Activated naive CD4-positive, alpha-beta T cell treated with anti-CD3 and anti-CD28 coated beads, Interleukin-2, amount 50 U/mL, for 16 hours (primary cell): ENCODE data around the gene KIFAP3.

Source experiments
- DNase-seq: peaks from one replicate; pipeline ENCODE4 v3.0.0-alpha.2; 2020

Gene KIFAP3

DNA sequence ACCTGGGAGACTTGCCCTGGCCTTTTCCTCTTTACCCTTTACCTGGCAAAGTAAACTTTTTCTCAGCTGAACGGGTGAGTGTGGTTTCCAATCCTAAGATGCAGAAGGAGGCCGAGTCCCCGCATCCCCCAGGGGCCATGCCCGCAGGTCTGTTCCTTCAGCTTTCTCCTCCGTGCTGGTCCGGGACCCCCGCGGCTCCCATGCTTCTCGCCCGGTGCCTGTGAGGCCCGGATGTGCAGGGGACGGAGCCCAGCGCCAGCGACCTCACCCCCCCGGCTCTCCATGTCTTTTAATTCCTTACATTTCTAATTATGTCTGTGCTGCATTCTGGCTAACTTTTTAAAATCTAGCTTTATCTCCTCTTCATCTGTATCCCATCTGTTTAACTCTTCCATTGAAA is 159.3 kb downstream of the KIFAP3 start:
- DNase-seq = no peak

DNA sequence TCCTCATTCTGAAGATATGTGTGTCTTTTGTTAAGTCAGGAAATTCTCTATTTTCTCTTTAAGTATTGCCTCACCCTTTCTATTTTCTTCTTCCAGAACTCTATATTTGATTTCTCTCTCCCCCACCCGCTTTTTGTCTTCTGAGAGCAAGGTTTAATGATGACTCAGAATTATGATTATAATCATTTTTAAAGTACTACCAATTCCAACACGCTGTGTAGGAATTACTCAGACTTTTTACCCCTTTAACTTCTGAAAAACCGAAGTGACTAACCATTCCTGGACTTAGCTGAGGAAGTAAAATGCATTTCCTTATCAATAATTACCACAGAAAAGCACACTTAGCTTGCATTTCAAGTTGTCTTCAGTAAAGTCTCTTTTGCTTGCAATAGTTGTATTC is 160.0 kb downstream of the KIFAP3 start:
- DNase-seq = no peak

DNA sequence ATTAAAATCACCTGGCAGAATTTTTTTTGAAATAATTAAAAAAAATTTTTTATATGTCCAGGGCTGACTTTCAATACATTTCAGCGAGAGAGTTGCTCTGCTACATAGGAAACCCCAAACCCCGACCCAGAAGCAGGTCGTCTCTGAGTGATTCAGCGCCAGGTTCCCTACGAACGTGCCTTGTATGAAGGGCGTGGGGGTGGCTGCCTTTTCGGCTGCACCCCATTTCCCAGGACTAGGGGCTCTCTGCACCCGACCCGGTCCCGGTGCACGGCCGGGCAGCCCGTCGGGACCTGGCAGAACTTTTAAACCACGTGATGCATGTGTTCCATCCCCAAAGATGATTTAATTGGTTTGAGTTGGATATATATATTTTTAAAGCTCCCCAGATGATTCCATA is 165.0 kb downstream of the KIFAP3 start:
- no peak for DNase-seq

DNA sequence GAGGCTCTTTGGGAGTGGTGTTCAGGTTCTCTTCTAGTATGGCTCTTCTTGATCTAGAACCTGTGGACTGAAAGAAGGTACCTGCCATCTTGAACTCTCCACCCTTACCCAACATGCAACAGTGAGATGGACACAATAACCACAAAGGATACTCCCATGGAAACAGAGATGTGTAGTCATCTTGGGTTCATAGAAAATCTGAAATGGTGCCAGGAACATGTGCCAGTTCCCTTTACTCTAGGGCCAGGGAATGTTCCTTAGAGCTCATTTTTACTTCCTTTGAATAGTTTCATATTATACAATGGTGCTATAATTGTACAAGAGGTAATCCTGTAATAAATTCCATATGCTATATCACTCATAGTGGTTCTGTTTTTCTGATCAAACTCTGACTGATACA is 167.6 kb downstream of the KIFAP3 start:
- no peak for DNase-seq

DNA sequence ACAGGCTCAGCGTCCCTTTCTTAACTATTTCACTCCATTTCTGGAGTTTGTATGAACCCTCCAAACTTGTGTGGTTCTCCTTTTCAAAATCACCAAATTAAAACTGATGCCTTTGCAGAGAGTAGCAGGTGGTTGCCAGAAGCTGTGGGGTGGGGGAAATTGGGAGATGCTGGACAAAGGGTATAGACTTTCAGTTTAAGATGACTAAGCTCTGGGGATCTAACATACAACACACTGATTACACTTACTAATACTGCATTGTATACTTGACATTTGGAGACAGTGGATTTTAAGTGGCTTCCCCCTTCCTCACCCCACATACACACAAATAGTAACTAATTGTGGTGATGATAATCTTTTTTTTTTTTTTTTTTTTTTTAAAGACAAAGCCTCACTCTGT is 169.7 kb downstream of the KIFAP3 start:
- no peak for DNase-seq

DNA sequence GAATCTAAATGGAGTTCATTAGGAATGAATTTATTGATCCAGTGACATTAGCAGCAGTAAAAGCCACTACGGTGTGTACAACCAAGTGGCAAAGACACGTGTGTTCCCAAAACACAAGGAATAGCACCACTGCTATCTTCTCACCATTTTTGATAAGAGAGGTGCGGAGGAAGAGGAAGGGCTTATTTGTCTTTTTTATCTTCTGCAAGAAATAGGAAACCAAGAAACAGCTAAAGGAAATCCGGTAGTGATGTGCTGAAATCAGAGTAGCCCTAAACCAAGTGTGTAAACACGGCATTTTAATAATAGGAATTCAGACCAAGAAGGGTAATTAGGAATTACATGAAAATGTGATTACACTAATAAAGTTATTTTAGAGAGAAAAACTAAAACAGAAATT is 171.7 kb downstream of the KIFAP3 start:
- DNase-seq = no peak

DNA sequence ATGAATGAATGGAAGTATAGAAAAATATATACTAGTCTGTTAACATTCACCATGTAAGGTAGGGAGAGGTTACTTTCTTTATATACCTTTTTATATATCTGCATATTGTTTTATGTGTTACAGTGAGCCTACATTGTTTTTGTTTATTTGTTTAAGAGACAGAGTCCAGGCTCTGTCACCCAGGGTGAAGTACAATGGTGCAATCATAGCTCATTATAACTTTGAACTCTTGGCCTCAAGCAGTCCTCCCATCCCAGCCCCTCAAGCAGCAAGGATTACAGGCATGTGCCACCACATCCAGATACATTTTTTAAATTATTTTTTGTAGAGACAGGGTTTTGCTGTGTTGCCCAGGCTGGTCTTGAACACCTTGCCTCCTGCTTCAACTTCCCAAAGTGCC is 173.4 kb downstream of the KIFAP3 start:
- no peak for DNase-seq

DNA sequence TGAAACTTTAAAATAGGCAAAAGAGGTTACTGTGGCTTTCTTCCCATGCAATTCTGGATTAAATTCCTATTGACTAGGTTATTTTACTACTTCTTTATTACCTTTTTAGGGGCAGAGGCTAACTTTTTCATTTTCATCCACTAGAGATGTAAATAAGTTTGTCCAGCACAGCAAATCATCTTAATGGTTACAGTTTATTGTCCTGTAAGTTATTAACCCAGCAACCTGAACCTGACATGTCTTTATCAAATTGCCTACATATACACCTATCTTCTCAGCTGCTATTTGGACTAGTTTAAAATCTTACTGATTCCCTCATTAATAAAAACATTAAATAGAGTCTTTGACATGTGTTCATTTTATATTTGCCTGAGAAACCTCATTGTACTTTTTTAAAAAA is 173.9 kb downstream of the KIFAP3 start:
- no peak for DNase-seq

DNA sequence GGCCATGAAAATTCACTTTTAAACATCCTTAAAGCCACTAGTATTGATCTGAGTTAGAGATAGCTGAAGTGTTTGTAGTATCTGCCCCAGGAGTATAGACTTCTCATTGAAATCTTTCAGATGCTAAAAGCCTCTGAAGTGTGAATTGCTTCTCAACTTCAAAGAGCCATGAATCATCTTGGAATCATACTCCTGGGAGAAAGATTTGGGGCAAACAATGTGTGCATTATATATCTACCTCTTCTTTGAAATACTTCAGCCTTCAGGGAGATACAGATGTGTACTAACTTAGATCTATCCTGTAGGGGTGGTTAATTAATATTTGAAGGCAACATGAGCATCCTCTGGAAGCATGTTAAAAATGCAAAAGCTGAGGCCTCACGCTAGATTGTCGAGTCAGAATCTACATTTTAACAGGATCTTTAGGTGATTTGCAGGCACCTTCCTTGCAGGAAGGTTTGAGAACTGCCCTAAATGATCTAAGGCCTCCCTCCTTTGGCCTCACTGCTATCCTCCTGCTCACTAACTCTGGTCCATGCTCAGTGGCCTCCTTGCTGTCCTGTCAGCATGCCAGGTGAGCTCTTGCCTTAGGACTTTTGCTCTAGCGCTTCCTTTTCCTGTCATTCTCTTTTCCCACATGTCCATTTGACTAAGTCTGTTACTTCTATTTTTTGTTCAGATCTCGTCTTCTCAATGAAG is 174.8 kb downstream of the KIFAP3 start:
- DNase-seq = no peak

DNA sequence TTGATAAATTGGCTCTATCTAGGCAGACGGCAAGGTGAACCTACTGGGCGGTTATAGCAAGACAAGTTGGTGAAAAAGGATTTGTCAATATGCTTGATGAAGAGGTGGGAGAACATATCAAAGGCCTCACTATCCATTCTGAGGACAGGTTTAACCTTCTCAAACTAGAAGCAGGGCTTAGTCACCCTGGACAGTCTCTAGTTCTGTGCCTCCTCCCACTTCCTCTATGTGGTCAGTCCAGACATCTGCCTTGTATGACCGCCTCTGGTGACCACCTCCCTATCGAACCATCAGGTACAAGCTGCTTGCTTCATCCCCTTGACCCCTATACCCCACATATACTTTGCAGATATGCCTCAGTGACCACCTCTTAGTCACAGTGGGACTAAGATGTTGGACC is 178.5 kb downstream of the KIFAP3 start:
- no peak for DNase-seq

DNA sequence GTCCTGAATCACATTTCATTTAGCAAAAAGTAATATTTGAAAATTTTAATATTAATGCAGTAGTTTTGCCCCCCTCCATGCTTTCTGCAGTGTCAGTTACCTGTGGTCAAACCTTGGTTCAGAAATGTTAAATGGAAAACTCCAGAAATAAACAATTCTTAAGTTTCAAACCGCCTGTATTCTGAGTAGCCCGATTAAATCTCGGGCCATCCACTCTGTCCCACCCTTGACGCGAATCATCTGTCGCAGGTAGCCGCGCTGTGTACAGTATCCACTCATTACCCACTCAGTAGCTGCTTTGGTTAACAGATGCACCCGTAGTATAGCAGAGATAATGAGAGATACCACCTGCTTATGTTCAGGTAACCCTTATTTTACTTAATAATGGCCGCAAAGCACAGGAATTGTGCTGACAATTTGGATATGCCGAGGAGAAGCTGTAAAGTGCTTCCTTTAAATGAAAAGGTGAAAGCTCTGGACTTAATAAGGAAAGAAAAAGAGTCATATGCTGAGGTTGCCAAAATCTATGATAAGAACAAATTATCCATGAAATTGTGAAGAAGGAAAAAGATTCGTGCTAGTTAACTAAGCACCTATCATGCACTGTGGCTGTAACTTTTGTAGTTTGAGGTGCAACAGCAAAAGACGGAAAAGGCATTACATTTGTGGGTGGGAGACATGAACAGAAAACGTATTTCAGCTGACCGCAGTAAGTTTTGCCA is 179.9 kb downstream of the KIFAP3 start:
- no peak for DNase-seq

DNA sequence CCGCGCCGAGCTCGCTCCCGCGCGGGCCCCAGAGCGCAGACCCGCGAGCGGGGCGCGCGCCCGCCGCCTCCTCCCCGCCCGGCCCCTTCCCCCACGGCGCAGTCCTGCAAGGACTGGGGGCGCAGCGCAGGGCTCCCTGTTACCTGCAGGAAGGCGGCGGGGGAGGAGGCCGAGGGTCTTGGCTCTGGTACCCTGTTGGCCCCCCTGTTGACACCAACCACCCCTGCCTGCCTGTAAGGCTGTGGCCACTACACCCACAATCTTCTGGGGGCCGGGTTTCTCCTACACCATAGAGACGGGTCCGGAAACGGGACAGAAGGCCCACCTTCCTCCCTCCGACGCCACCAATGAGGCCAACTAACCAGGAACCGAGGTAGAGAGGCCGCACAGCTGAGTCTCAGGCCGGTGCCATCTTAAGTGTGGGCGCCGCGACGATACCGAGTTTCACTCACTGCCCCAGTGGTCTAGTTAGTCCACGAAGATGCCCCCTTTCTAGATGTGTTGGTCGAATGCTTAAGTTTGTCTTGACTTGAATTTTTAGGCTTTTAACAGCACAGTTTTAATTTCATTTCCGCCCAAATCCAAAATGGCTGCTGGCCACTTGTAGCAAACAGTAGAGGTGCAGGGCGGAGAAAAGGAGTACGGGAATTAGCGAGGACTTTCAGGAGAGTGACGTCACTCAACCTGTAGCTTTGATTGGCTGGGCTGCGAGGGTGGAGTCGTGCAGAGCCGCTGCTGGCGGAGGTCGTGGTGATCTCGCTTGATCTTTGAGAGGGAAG is 180.7 kb downstream of the KIFAP3 start, which contains the start of gene SCYL3:
Gene SCYL3 (minus strand): TSS at position 252 of the 779 bp plus-strand sequence. CDS start 5,056 bp downstream, outside the sequence.
- DNase-seq = peak; percentile 87

DNA sequence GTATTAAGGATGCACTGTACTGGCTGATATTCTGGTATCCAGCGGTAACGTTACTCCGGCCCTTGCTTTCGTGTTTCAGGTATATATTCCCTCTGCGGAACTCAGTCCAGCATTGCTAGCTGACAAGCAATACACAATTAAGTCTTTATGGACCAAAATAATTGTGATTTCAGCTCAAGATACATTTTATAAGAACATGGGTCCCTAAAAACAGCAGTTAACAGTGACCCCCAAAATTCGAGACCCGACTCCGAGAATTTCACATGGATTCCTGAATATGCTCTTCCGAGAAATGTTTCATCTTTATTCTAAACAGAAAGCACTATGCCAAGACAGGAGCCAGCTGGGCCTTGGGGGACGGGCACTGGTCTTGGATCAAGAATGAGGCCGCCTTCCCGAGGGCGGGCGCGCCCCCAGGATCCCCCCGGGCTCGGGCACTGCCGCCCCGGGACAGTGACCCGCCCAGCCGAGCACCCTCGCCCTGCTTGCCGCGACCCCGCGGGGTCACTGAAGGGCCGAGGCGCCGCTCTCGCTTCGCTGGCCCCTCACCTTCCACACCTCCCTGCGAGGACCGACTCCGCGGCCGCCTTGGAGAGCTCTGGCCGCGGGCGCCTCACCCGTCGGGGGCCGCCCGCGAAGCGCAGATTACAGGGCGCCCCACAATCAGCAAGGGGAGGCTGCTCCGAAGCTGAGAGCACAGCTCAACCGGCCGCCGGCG is 181.4 kb downstream of the KIFAP3 start:
- DNase-seq = peak; percentile 30

DNA sequence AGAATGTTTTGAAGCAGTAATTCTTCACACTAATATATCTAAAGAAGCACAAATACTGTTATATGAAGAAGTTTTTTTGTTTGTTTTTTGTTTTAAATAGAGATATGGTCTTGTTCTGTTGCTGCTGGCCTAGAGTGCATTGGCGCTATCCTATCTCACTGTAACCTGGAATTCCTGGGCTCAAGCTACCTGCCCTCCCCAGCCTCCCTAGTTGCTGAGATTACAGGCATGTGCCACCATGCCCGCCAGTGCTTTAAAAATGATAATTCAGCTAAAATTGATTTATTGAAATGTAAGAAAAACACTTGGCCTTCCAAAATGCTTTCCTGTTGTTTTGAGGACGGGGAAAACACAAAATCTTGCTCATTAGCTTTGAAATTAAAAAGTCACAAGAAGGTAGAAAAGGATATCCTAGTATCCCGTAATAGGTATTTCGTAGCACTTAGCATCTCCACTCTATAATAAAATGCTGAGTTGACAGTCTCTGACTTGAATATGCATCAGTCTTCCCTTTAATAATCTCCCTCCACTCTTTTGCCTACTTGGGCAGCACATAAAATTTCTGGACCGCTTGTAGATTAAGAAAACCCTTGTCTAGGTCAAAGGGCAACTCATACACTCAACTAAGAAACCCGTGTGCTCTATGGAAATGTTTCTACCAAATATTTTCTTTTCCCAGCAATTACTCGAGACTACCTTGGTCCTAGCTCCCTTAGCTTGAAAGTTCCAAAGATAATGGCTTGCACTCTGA is 182.1 kb downstream of the KIFAP3 start:
- no peak for DNase-seq

DNA sequence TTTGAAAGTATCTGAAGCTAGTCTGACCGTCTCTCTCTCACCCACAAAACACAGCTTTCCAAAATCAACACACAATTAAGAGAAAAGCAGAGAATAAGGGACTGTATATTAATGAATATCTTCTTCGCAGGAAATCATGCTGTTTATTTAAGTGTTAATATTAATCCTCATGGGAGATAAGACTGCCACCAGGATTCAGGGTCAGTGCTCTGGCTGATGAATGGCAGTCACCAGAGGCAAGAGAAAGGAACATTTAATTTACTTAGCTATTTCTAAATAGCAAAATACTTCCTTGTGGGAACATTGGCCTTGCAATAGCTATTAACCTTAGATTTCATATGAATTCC is 183.0 kb downstream of the KIFAP3 start:
- no peak for DNase-seq

DNA sequence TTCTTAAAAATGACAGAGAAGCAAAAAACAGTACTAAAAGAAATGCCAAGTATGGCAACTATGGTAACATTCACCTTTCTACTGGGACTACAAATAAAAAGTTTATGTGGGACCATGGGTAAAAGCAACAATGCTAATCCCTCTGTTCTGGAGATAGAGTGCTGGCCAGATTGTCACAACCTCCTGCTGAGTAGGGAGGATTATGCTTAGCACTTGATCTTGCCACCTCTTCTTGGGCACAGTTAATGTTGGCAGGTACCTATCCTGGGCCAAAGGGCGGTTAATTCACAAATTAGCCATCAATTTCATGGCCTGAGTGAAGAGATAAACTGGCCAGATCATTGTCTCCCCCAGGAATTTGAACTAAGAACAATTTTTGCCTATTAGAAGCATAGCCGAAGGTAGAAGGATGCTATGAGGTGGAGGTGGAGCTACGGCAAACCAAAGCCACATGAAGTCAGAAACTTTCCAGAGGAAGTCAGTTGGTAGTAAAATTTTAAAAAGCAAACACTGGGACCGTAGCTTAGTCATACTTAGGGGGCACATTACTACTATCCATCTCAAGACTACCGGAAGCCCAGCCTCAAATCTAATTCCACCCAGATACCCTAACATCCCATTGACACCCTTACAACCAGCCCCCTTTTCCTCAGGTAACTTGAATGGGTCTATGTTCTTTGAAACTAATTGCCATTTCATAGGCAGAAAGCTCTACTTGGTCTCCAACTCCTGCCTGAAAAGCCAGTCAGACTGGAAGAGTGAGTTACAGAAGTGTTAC is 183.5 kb downstream of the KIFAP3 start:
- peak; percentile 19 for DNase-seq

DNA sequence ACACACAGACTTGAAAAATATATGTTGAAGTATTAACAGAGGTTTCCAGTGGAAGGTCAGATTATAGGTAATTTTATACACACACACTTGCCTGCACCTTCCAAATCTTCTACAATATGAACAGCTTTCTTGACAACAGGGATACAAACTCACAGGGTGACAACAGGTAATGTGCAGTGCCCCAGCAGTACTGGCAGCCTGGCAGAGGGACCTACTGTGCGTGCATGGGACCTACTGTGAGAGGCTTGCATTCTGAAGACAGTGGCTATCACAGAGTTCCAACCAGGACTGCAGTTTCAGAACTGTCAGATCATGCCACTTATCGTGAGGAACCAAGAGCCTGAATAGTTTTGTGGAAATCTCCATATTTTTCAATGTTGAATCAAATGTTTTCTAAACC is 184.6 kb downstream of the KIFAP3 start:
- DNase-seq = no peak

DNA sequence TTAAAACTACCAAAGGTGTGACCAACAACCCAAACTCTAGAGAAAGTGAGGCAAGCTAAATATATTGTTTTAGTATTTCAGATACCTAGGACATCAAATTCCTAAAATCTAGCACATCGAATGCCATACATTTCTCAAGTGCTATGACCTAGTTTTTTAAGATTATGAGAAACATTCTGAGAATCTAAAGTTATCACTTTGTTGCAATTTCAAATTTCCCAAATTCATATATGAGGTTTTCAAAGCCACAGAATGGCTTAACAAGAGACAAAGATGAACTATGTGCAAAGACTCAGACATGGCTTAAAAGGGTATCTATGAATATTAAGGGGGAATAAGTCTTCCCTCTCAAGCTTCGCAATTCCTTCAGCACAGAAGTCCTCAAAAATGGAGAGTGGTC is 187.6 kb downstream of the KIFAP3 start:
- no peak for DNase-seq

DNA sequence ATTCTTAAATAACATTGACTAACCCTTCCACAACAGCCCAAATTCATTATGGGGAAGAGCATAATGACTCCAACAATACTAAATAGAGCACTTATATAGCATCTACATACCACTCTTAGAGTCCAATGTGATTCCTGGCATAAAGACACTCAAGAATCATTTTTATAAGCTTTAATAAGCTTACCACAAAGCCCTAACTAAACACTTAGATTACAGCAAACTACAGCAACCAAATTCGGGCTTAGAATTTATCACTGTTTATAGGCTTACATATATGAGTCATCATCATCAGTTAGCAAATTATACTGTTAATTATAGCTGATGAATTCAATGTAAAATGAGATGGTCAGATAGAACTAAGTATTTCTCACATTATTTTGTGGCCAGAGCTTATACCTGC is 188.1 kb downstream of the KIFAP3 start:
- no peak for DNase-seq

DNA sequence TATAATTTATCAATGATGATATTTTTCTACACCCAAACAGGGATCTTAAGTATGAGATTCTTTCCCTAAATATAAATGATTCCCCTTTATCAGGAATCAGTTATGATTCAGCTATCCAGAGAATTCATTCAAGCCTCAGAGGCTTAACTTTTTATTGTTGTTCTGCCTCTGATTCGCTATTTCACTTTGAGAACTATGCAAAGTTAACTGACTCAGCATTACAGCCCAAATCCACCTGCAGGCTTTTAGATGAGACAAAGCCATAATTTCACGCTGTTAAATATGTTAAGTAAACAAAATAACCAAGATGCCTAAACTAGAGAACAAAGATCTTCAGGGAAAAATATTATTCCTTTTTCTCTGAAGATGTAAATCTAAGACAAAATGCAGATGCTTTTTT is 189.3 kb downstream of the KIFAP3 start:
- DNase-seq = no peak

DNA sequence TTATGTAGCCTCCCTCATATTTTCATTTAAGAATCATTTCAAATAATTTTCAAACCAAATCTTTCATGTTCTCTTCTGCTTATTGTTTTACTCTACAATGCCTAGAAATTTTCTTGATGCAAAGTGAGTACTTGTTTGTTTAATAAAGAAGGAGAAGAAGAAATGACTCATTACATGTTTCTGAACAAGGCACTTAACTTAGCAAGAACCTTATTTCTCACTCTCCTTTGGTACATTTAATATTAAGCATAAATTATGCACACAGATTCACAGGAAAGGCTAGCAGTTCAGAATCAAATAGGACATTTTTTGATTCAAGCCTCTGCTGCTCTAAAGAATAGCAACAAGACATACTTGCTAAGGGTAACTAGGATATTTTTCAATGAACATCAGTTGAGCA is 189.9 kb downstream of the KIFAP3 start:
- DNase-seq = no peak

DNA sequence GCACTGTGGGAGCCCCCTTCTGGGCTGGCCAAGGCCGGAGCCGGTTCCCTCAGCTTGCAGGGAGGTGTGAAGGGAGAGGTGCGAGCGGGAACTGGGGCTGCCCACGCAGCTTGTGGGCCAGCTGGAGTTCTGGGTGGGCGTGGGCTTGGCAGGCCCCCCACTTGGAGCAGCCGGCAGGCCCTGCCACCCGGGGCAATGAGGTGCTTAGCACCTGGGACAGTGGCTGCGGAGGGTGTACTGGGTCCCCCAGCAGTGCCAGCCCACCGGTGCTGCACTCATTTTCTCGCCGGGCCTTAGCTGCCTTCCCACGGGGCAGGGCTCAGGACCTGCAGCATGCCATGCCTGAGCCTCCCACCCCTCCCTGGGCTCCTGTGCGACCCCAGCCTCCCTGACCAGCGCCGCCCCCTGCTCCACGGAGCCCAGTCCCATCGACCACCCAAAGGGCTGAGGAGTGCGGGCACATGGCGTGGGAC is 192.4 kb downstream of the KIFAP3 start:
- DNase-seq = no peak
